HL-60 (cell line): ENCODE data around the gene NKAIN4.

Source experiments
- CTCF ChIP-seq: IDR thresholded peaks from one replicate; pipeline ENCODE4 v1.5.1; 2011; ENCODE audit warnings: low read length, control low read depth, inconsistent platforms; ENCODE audit not compliant: insufficient read depth
- GABPA ChIP-seq: IDR thresholded peaks from 2 replicates; pipeline ENCODE4 v1.6.1; 2012; ENCODE audit warnings: low read depth
- POLR2AphosphoS5 ChIP-seq: IDR thresholded peaks from 2 replicates; pipeline ENCODE4 v1.6.1; 2012; ENCODE audit warnings: low read depth
- REST ChIP-seq: IDR thresholded peaks from 2 replicates; pipeline ENCODE4 v1.6.1; 2012; ENCODE audit warnings: low read depth; ENCODE audit not compliant: insufficient replicate concordance
- SPI1 ChIP-seq: IDR thresholded peaks from 2 replicates; pipeline ENCODE4 v1.6.1; 2012; ENCODE audit warnings: low read depth, mild to moderate bottlenecking, borderline replicate concordance

DNA sequence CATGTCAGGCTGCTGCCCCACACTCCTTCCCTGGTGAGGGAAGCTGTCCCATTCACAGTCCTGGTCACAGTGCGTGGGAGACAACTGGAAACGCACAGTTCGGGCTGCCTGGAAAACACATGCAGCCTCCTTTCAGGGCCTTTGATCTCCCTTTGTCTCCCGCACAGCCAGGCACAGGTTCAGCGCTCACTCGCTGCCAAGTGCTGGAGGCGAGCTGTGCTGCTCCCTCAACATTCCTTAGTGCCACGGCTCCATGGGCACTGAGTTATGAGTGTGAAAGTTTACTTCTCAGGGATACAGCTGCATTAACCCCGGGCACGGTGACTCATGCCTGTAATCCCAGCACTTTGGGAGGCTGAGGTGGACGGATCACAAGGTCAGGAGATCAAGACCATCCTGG, 47.4 kb downstream of the NKAIN4 start:
- TF ChIP-seq CTCF (no peak), POLR2AphosphoS5 (no peak), REST (no peak), GABPA (no peak), SPI1 (no peak)
